MM.1S (cell line): ENCODE measurements around the gene GPR108.

Experiments used
- CTCF ChIP-seq: fragments of 300-600 bp; sonication (generic); IDR thresholded peaks from 2 replicates; pipeline ENCODE4 v1.5.1; 2016; ENCODE audit warnings: antibody characterized with exemption, low read length, mixed read lengths
- EZH2 ChIP-seq: fragments of 300-600 bp; sonication (generic); optimal IDR thresholded peaks from 2 replicates; pipeline ENCODE3; 2017; ENCODE audit warnings: low read depth, mild to moderate bottlenecking, antibody characterized with exemption, low read length, mixed read lengths
- EZH2phosphoT487 ChIP-seq: fragments of 300-600 bp; sonication (generic); IDR thresholded peaks from 2 replicates; pipeline ENCODE4 v1.6.1; 2018; ENCODE audit warnings: antibody characterized with exemption, low read length

- TF ChIP-seq CTCF (no peak), EZH2phosphoT487 (no peak), EZH2 (no peak)
Observed at GRCh38 chr19:6690160-6690885, 47.1 kb downstream of the GPR108 start.
